ENCODE measurements around the gene NOP56. TPM values are rescaled to one million over a fixed set of nuclear protein-coding genes. Genes with fewer than 3 reads are reported as not detected.

Gene NOP56
- total and polyA plus RNA-seq, 2 donors (not counting 3 experiments of a cell fraction or from before 2014, with no cell fraction given), result 151 to 329 TPM

- BruUV-seq (replicated peaks), result no TSS peak
- Histone ChIP-seq H4K20me1 (replicated peaks; ENCODE audit: control insufficient read depth, extremely low read depth, insufficient read depth, low read length) (no peaks in the 10 kb centered on the region), H3K4me2 (ENCODE audit: insufficient read depth, low read length) (no peak overlapping the region), H3K4me1 (ENCODE audit: control insufficient read depth, extremely low read depth, insufficient read depth, low read length) (no peaks in the 10 kb centered on the region), H3K9ac (replicated peaks; ENCODE audit: extremely low read depth, insufficient read depth, low read length) (no peak overlapping the region), H3K27ac (ENCODE audit: insufficient read depth, low read depth, low read length) (no peak overlapping the region), H3K79me2 (ENCODE audit: control insufficient read depth, insufficient read depth, low read length) (no peaks in the 10 kb centered on the region), H3K4me3 (replicated peaks in 1 of 3; ENCODE audit: insufficient read depth in 1 of 3, low read depth in 1 of 3, low read length in 3 of 3) (no peak overlapping the region), H2AFZ (ENCODE audit: low read depth, low read length) (no peak overlapping the region), H3K9me3 (replicated peaks; ENCODE audit: control insufficient read depth, insufficient read depth, low read length) (no peaks in the 10 kb centered on the region), H3K27me3 (ENCODE audit: control insufficient read depth in 2 of 2, insufficient read depth in 2 of 2, low read length in 2 of 2) (peaks cover 0 to 2% of the 10 kb centered on the region in 2 experiments), H3K9me1 (replicated peaks; ENCODE audit: control insufficient read depth, extremely low read depth, insufficient read depth, low read length) (no peaks in the 10 kb centered on the region), H3K36me3 (ENCODE audit: control insufficient read depth in 2 of 2, extremely low read depth in 1 of 2, insufficient read depth in 2 of 2, low read length in 2 of 2) (no peaks in the 10 kb centered on the region)
- ChIA-PET CTCF (interaction anchor here (1.0 kb wide), 1 partner anchor 48 kb away, joined by 3 read pairs; no protein-coding TSS in a partner anchor), POLR2A (no interaction called here)
- FAIRE-seq (no peak), DNase-seq (ENCODE audit: low read depth, low spot score) (no peak)
- intact Hi-C loops (cut with micrococcal nuclease), result no loop called here
- TF ChIP-seq MYC (IDR thresholded peaks at IDR 0.05; ENCODE audit: low read depth, low read length) (no peak), EZH2 (IDR thresholded peaks at IDR 0.05; ENCODE audit: borderline replicate concordance, low read depth, low read length, severe bottlenecking) (no peak), FOS (IDR thresholded peaks at IDR 0.05; ENCODE audit: borderline replicate concordance, insufficient read depth, low read length) (no peak), POLR2A (IDR thresholded peaks at IDR 0.05; ENCODE audit: low read depth, low read length) (no peak), POLR2AphosphoS5 (IDR thresholded peaks at IDR 0.05; ENCODE audit: insufficient read depth, low read depth, low read length) (no peak), CTCF (IDR thresholded peaks at IDR 0.05; ENCODE audit: extremely low read depth in 1 of 2, insufficient read depth in 1 of 2, low read depth in 1 of 2, low read length in 2 of 2) (no peak), JUN (IDR thresholded peaks at IDR 0.05; ENCODE audit: borderline replicate concordance, insufficient read depth, insufficient read length, low read depth) (no peak), GATA2 (IDR thresholded peaks at IDR 0.05; ENCODE audit: insufficient read depth, insufficient read length, low read depth, low read length) (no peak), MAX (IDR thresholded peaks at IDR 0.05; ENCODE audit: insufficient read depth, insufficient read length) (no peak)
- dilution Hi-C loops (cut with MboI; ENCODE audit: extremely low pct_ligation_motif_present, low sequenced_read_pairs), result no loop called here
Observed at GRCh38 chr20:2624190-2624589, 28.2 kb upstream of the NOP56 start.

Measured in endothelial cell of umbilical vein (primary cell).